Retina (tissue), 1 donor: Measurements from ENCODE around the gene MECR.

Source experiments
- DNase-seq: peaks from one replicate; pipeline ENCODE4 v3.0.0-alpha.2; 2016

MECR gene

GRCh38 chr1:29230553-29231378 lies at the start of gene MECR:
Gene MECR (minus strand): TSS chr1:29230934. CDS start chr1:29230906, 28 bp downstream.
- DNase-seq, result peak; percentile 97

- no peak for DNase-seq
Measured at GRCh38 chr1:29279951-29280391, 49.2 kb upstream of the MECR start.

GRCh38 chr1:29279406-29279805 lies 48.7 kb upstream of the MECR start:
- DNase-seq, result no peak

- DNase-seq, result no peak
Measured at GRCh38 chr1:29278124-29278523, 47.4 kb upstream of the MECR start.

GRCh38 chr1:29275435-29275834 lies 44.7 kb upstream of the MECR start:
- DNase-seq, result no peak

- DNase-seq, result no peak
Measured at GRCh38 chr1:29272147-29272907, 41.6 kb upstream of the MECR start.

GRCh38 chr1:29271724-29272123 lies 41.0 kb upstream of the MECR start:
- DNase-seq, result no peak

GRCh38 chr1:29270929-29271521 lies 40.3 kb upstream of the MECR start:
- DNase-seq, result no peak

- DNase-seq, result no peak
Measured at GRCh38 chr1:29269382-29269781, 38.6 kb upstream of the MECR start.

GRCh38 chr1:29267321-29268070 lies 36.8 kb upstream of the MECR start:
- DNase-seq, result no peak

GRCh38 chr1:29266912-29267311 lies 36.2 kb upstream of the MECR start:
- DNase-seq, result no peak

GRCh38 chr1:29264773-29265389 lies 34.1 kb upstream of the MECR start:
- no peak for DNase-seq

GRCh38 chr1:29260531-29260930 lies 29.8 kb upstream of the MECR start:
- no peak for DNase-seq

- no peak for DNase-seq
Measured at GRCh38 chr1:29259802-29260441, 29.2 kb upstream of the MECR start.

- peak; percentile 74 for DNase-seq
Measured at GRCh38 chr1:29258976-29259801, 28.5 kb upstream of the MECR start.

GRCh38 chr1:29258189-29258975 lies 27.6 kb upstream of the MECR start:
- no peak for DNase-seq

- peak; percentile 55 for DNase-seq
Measured at GRCh38 chr1:29256979-29257804, 26.5 kb upstream of the MECR start.

- DNase-seq, result no peak
Measured at GRCh38 chr1:29256394-29256793, 25.7 kb upstream of the MECR start.

- DNase-seq, result no peak
Measured at GRCh38 chr1:29255134-29255666, 24.5 kb upstream of the MECR start.
